MM.1S (cell line): Measurements from ENCODE around the gene PRTN3.

Experiments
- DNase-seq: peaks from one replicate; pipeline ENCODE4 v3.0.0-alpha.2; 2015
- H2AFZ ChIP-seq: fragments of 300-600 bp; sonication (generic); 2 replicates; pipeline ENCODE4 v1.6.0; 2016; ENCODE audit warnings: antibody characterized with exemption, low read length
- H3F3A ChIP-seq: fragments of 300-600 bp; sonication (generic); 2 replicates; pipeline ENCODE4 v1.6.1; 2016; ENCODE audit warnings: mild to moderate bottlenecking, antibody characterized with exemption, low read length, moderate library complexity, mixed read lengths; ENCODE audit not compliant: insufficient read depth
- H3K27ac ChIP-seq: fragments of 300-600 bp; sonication (generic); 2 replicates; pipeline ENCODE4 v1.5.1; 2016; ENCODE audit warnings: mild to moderate bottlenecking, low read length
- H3K27me3 ChIP-seq: fragments of 300-600 bp; sonication (generic); replicated peaks from 2 replicates; pipeline ENCODE4 v1.6.0; 2016; ENCODE audit warnings: low read length; ENCODE audit not compliant: insufficient read depth
- H3K36me3 ChIP-seq: fragments of 300-600 bp; sonication (generic); replicated peaks from 2 replicates; pipeline ENCODE4 v1.6.1; 2016; ENCODE audit warnings: mild to moderate bottlenecking, low read length, mixed read lengths; ENCODE audit not compliant: insufficient read depth
- H3K4me1 ChIP-seq: fragments of 300-600 bp; sonication (generic); 2 replicates; pipeline ENCODE4 v1.6.1; 2016; ENCODE audit warnings: low read length, mixed read lengths
- H3K4me2 ChIP-seq: fragments of 300-600 bp; sonication (generic); 2 replicates; pipeline ENCODE4 v1.6.0; 2016; ENCODE audit warnings: low read depth, low read length
- H3K4me3 ChIP-seq: fragments of 300-600 bp; sonication (generic); 2 replicates; pipeline ENCODE4 v1.5.1; 2016; ENCODE audit warnings: low read length, mixed read lengths
- H3K79me2 ChIP-seq: fragments of 300-600 bp; sonication (generic); 2 replicates; pipeline ENCODE4 v1.6.1; 2016; ENCODE audit warnings: mixed run types, low read length, mixed read lengths
- H3K9ac ChIP-seq: fragments of 300-600 bp; sonication (generic); 2 replicates; pipeline ENCODE4 v1.6.1; 2016; ENCODE audit warnings: low read length, mixed read lengths
- H3K9me2 ChIP-seq: fragments of 300-600 bp; sonication (generic); replicated peaks from 2 replicates; pipeline ENCODE4 v1.6.1; 2016; ENCODE audit warnings: mild to moderate bottlenecking, low read length, mixed read lengths; ENCODE audit not compliant: insufficient read depth
- H3K9me3 ChIP-seq: fragments of 300-600 bp; sonication (generic); replicated peaks from 2 replicates; pipeline ENCODE4 v1.6.1; 2016; ENCODE audit warnings: mild to moderate bottlenecking, low read length, mixed read lengths; ENCODE audit not compliant: insufficient read depth
- H4K20me1 ChIP-seq: fragments of 300-600 bp; sonication (generic); 2 replicates; pipeline ENCODE4 v1.6.1; 2016; ENCODE audit warnings: mild to moderate bottlenecking, low read length, moderate library complexity, mixed read lengths; ENCODE audit not compliant: insufficient read depth
- EZH2 ChIP-seq: fragments of 300-600 bp; sonication (generic); optimal IDR thresholded peaks from 2 replicates; pipeline ENCODE3; 2017; ENCODE audit warnings: low read depth, mild to moderate bottlenecking, antibody characterized with exemption, low read length, mixed read lengths
- EZH2phosphoT487 ChIP-seq: fragments of 300-600 bp; sonication (generic); IDR thresholded peaks from 2 replicates; pipeline ENCODE4 v1.6.1; 2018; ENCODE audit warnings: antibody characterized with exemption, low read length
- TF ChIP-seq, protein P1 (sequence below): fragments of 300-600 bp; sonication (generic); IDR thresholded peaks from 2 replicates; pipeline ENCODE4 v1.5.1; 2016; ENCODE audit warnings: antibody characterized with exemption, low read length, mixed read lengths

Gene PRTN3

GRCh38 chr19:858284-858683, 17.5 kb downstream of the PRTN3 start:
- no peak overlapping the region for H3K4me3 ChIP-seq
- H3K9me3 ChIP-seq = no peaks in the 10 kb centered on the region
- H3K9ac ChIP-seq = no peak overlapping the region
- DNase-seq = no peak
- H3K27me3 ChIP-seq = peaks cover 50% of the 10 kb centered on the region
- H2AFZ ChIP-seq = no peak overlapping the region
- no peaks in the 10 kb centered on the region for H3K79me2 ChIP-seq
- H3K4me2 ChIP-seq = no peak overlapping the region
- peaks cover 5% of the 10 kb centered on the region for H3K4me1 ChIP-seq
- H3K36me3 ChIP-seq = no peaks in the 10 kb centered on the region
- no peak for TF ChIP-seq EZH2
- no peak for TF ChIP-seq EZH2phosphoT487
- TF ChIP-seq, protein P1, sequence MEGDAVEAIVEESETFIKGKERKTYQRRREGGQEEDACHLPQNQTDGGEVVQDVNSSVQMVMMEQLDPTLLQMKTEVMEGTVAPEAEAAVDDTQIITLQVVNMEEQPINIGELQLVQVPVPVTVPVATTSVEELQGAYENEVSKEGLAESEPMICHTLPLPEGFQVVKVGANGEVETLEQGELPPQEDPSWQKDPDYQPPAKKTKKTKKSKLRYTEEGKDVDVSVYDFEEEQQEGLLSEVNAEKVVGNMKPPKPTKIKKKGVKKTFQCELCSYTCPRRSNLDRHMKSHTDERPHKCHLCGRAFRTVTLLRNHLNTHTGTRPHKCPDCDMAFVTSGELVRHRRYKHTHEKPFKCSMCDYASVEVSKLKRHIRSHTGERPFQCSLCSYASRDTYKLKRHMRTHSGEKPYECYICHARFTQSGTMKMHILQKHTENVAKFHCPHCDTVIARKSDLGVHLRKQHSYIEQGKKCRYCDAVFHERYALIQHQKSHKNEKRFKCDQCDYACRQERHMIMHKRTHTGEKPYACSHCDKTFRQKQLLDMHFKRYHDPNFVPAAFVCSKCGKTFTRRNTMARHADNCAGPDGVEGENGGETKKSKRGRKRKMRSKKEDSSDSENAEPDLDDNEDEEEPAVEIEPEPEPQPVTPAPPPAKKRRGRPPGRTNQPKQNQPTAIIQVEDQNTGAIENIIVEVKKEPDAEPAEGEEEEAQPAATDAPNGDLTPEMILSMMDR = no peak
- H3F3A ChIP-seq = no peaks in the 10 kb centered on the region
- H4K20me1 ChIP-seq = no peaks in the 10 kb centered on the region
- no peak overlapping the region for H3K27ac ChIP-seq
- H3K9me2 ChIP-seq = no peaks in the 10 kb centered on the region

DNA sequence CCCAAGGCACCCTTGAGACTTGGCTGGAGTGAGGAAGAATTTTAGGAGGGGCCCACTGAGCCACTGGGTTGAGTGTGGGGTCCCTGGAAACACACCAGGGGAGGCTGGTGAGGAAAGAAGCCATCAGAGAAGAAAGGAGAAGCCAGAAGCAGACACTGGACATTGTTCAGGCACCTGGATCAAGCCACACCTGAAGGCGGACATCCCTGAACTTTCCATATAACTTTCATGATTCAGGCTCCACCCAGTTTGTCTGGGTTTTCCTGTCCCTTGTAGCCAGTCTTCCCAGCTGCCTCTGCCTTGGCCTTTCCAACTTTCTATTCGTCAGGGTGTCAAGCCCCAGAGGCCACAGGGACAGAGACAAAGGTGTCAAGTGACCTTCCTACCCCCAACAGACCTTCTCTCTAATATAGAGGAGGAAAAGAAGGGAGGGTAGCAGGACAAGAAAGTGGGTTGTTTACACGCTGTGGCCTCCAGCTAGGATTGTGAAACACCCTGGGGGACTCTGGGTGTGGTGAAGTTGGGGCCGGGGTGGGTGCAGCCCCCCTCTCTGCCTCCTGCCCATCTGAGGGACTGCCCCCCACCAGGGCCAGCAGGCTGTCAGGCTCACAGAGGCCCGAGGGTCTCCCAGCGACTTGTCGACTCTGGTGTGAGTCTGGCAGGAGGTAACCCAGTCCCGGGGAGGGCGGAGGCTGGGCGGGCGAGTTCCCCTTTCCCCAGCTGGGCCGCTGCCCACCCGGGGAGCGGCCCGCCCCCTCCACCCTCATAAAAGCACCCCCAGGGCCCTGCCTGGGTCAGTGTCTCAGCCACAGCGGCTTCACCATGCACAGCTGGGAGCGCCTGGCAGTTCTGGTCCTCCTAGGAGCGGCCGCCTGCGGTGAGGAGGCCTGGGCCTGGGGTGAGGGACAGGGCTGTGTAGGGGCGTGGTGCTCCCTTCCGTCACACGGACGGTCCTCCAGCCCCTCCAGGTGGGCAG, 18.4 kb downstream of the PRTN3 start, which contains the start of gene CFD:
CFD (plus strand) TSS at position 797 of the 976 bp plus-strand sequence; CDS start at position 823, 26 bp downstream.
- no peaks in the 10 kb centered on the region for H3K36me3 ChIP-seq
- H3K4me2 ChIP-seq = peak within 1 kb of the TSS; percentile 82; the same call in 1 of the 2 replicates
- H3K4me3 ChIP-seq = 0 out of 2 replicates have a peak within 1 kb of the TSS, but pooled peaks have one; percentile 58
- peaks cover 45% of the 10 kb centered on the region for H3K27me3 ChIP-seq
- H3F3A ChIP-seq = peaks cover 1% of the 10 kb centered on the region; the same call in 1 of the 2 replicates
- no peak for TF ChIP-seq EZH2phosphoT487
- TF ChIP-seq, protein P1 = no peak
- no peak for TF ChIP-seq EZH2
- H3K4me1 ChIP-seq = peaks cover 5% of the 10 kb centered on the region
- no peak within 1 kb of the TSS for H2AFZ ChIP-seq
- no peaks in the 10 kb centered on the region for H3K9me3 ChIP-seq
- no peaks in the 10 kb centered on the region for H3K9me2 ChIP-seq
- no peak within 1 kb of the TSS for H3K27ac ChIP-seq
- 0 out of 2 replicates have a peak, but pooled peaks cover 2% of the 10 kb centered on the region for H4K20me1 ChIP-seq
- H3K79me2 ChIP-seq = no peaks in the 10 kb centered on the region
- DNase-seq = no peak
- no peak within 1 kb of the TSS for H3K9ac ChIP-seq

DNA sequence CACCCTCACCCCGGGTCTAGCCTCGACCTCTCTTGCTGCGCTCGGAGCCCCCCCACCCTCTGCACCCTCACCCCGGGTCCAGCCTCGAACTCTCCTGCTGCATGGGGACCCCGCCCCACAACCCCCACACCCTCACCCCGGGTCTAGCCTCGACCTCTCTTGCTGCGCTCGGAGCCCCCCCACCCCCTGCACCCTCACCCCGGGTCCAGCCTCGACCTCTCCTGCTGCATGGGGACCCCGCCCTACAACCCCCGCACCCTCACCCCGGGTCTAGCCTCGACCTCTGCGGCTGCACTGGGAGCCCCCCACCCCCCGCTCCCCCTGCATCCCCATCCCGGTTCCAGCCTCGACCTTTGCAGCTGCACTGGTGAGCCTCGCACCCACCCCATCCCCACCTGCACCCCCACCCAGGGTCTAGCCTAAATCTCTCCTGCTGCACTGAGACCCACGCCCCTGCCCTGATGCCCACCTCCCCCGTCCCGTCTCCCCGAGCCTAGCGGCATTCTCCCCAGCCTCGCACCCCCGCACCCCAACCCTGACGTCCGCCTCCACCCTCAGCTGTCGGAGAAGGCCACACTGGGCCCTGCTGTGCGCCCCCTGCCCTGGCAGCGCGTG, 20.4 kb downstream of the PRTN3 start:
- Histone ChIP-seq H3K9me2 (no peaks in the 10 kb centered on the region), H3K9me3 (no peaks in the 10 kb centered on the region), H3K79me2 (no peaks in the 10 kb centered on the region), H3K9ac (no peak overlapping the region), H3K4me3 (no peak overlapping the region), H4K20me1 (0 out of 2 replicates have a peak, but pooled peaks cover 3% of the 10 kb centered on the region), H3K4me2 (peak overlapping the region; percentile 82; the same call in 1 of the 2 replicates), H3K36me3 (no peaks in the 10 kb centered on the region), H3F3A (peaks cover 7% of the 10 kb centered on the region; the same call in 1 of the 2 replicates), H2AFZ (no peak overlapping the region), H3K27me3 (peaks cover 29% of the 10 kb centered on the region), H3K27ac (no peak overlapping the region), H3K4me1 (peaks cover 5% of the 10 kb centered on the region)
- TF ChIP-seq EZH2 (no peak), EZH2phosphoT487 (no peak)
- TF ChIP-seq, protein P1 = no peak
- no peak for DNase-seq
